Bone marrow (tissue), 2 donors: ENCODE measurements around the gene ATOX1.
"Not testable (repeated sequence)": the region's sequence is repeated elsewhere in the genome, so short reads cannot be mapped to it uniquely, and the experiment has no call there.

Experiments used
- DNase-seq, 2 donors: peaks; one replicate each; lab custom pipeline; 2025; lab: John Stamatoyannopoulos, UW

Gene ATOX1, protein sequence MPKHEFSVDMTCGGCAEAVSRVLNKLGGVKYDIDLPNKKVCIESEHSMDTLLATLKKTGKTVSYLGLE

DNA sequence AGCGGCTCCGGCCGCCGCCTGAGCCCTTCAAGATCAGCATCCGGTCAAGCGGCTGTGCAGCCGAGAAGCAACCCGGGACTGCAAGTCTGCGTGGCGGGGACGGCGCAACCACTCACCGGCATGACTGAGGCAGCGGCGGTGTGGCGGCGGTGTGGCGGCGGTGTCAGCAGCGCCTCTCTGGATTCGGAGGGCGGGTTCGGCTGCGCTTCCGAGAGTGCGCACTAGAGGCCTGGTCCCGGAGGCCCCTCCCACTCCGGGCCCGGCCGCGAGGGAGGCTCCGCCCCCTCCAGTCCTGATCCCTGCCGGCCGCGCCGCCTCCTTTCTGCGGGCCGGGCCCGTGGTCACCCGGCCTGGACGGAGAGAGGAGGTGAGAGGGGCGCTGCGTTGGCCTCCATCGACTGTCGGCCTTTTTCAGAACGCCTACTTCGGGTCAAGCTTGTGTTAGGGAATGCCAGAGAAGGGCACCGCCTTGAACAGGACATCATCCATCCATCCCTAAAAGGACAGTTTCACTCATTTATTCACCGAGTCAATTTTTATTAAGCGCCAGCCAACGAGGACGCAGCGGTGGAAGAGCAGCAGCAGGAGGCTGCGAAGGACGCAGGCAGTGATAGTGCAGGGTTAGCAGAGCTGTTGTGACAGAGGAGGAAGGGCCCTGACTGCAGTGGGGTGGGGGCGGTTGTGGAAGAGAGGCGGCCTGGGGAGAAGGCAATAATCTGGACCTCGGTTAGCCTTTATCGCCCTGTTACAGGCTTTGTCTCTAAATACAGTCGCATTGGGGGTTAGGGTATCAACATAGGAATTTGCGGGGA, at the start of gene ATOX1:
Gene ATOX1 (minus strand): TSS at position 202 of the 812 bp plus-strand sequence. CDS start 80 bp downstream, at position 122.
- DNase-seq, result peak; percentile 66 to 67

DNA sequence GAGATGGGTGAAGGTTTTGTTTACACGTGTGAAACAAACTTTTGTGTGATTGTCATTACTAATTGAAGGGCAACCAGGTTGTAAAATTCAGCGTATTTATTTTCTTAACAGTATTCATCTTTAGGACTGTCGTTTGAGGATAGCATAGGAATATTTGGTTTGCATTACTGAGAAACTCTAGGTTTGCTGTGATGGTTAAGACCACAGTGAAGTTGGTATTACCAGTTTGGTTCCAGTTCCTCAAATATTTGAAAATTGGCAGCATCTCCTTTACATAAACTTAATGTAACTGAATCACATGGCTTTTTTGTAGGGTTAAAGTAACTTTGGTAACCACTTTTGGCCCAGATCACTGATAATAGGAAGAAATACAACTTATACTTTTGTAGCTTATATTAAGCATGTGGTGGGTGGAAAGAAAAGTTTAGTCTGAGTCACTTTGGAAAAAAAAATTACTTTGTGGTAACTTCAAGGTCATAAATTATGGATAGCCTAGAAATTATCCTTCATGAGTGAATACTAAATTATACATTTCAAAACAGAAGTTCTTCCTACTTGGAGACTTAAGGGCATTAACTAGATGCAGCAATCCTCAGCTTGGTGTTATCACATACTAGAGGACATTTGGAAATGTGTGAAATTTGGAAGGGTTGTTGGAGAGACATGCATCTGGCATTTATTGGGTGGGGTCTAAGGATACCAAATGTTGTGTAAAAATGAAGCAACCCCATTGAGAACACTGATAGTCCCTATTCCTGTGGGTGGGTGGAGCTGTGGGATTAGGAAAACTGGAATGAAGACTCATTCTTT, 47.2 kb upstream of the ATOX1 start:
- peak in 1 of 2 donors; percentile 30 for DNase-seq

DNA sequence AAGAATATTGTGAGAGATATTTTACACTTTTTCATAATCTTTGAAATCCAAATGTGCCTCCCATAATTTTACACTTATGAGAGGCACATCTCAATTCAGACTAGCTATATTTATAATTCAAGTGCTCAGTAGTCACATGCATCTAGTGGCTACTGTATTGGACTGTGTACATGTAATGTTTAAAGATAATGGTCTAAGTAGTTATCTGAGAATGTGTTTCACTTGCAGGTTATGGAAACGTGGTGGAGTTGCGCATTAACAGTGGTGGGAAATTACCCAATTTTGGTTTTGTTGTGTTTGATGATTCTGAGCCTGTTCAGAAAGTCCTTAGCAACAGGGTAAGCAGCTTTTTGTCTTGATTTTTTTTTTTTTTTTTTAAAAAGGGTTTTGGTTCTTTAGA, 42.1 kb upstream of the ATOX1 start:
- no peak for DNase-seq

- DNase-seq, result no peak
These were observed 41.0 kb upstream of the ATOX1 start for GRCh38 chr5:151799407-151799806.

DNA sequence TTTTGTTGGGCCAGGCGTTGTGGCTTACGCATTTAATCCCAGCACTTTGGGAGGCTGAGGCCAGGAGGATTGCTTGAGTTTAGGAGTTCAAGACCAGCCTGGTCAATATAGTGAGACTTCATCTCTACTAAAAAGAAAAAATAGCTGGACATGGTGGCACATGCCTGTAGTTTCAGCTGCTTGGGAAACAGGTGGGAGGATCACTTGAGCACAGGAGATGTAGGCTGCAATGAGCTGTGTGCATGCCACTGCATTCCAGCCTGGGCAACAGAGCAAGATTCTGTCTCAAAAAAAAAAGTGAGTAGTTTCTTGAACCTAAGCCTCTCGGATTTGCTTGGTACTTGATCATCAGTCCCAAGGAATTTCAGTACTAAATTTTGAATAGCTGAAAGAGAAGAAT, 40.2 kb upstream of the ATOX1 start:
- DNase-seq, result no peak

DNA sequence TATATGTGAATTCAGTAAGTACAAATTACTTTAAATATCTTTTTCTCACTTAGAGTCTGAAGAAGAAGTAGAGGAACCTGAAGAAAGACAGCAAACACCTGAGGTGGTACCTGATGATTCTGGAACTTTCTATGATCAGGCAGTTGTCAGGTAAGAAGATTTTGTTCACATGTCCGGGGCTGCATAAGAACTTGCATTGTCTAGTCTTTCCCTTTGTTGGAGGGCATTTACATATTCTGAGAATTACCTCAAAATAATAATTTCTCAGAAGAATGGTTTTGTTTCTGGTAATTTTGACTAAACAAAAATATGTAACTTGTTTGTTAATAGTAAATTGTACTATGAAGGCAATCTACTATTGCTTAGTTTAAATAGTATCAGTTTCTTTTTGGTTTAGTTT, 37.0 kb upstream of the ATOX1 start:
- DNase-seq, result no peak

DNA sequence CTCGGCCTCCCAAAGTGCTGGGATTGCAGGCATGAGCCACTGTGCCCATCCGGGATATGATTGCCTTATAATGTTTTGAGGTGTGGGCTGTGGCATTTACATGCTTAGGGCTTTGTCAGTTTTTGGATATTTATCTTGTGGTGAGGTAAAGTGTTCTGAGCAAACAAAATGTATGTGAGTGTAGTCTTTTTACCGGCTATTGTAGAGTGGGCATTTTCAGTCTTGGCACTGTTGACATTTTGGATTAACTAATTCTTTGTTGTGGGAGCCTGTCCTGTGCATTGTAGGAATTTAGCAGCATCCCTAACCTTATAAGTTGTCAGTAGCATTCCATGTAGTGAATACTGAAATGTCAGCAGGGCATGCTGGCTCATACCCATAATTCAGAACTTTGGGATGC, 34.9 kb upstream of the ATOX1 start:
- no peak for DNase-seq

DNA sequence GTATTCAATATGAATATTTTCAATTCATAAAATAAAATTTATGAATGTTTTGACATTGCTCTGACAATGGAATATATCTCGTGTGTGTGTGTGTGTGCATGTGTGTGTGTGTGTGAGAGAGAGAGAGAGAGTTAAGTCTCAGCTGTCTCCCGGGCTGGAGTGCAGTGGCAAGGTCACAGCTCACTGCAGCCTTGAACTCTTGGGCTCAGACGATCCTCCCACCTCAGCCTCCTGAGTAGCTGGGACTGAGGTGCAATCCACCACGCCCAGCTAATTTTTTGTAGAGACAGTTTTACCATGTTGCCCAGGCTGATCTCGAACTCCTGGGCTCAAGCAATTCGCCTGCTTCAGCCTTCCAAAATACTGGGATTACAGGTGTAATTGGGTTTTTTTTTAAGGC, 29.4 kb upstream of the ATOX1 start:
- DNase-seq, result no peak

DNA sequence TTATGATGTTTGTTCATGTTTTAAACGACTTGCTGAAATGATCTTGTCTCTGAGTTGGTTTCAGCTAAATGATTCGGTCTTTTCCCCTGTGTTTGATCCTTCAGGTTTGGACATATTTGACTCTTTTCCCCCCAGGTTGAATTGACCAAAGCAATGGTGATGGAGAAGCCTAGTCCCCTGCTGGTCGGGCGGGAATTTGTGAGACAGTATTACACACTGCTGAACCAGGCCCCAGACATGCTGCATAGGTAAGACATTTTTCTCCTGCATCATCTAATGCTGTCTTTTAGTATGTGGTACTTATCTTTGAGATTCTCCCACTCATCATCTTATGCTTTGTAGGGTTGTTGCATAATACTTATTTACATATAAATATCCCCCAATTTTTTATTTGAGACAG, 28.0 kb upstream of the ATOX1 start:
- no peak for DNase-seq

- DNase-seq, result no peak
These were observed 25.7 kb upstream of the ATOX1 start for GRCh38 chr5:151784141-151784540.

DNA sequence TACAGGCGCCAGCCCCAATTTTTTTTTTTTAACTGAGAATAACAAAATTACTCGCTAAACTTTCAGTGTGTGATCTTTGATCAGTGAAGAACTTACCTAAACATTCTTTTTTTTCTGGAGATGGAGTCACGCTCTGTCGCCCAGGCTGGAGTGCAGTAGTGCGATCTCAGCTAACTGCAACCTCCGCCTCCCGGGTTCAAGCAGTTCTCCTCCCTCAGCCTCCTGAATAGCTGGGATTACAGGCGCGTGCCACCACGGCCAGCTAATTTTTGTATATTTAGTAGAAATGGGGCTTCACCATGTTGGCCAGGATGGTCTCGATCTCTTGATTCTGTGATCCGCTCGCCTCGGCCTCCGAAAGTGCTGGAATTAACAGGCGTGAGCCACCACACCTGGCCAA, 25.2 kb upstream of the ATOX1 start:
- not testable (repeated sequence) for DNase-seq

- no peak for DNase-seq
These were observed 22.8 kb upstream of the ATOX1 start for GRCh38 chr5:151781201-151781600.

DNA sequence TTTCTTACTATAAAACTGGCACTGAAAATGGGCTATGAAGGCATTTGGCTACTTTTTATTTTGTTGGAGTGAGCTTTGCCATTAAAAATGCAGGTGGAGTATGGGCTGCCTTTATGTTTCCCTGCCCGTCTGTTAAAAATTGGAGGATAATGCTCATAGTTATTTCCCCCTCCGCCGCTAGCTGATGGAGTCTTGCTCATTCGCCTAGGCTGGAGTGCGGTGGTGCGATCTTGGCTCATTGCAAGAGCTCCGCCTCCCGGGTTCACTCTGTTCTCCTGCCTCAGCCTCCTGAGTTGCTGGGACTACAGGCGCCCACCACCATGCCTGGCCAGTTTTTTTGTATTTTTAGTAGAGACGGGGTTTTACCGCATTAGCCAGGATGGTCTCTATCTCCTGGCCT, 21.9 kb upstream of the ATOX1 start:
- no peak for DNase-seq

DNA sequence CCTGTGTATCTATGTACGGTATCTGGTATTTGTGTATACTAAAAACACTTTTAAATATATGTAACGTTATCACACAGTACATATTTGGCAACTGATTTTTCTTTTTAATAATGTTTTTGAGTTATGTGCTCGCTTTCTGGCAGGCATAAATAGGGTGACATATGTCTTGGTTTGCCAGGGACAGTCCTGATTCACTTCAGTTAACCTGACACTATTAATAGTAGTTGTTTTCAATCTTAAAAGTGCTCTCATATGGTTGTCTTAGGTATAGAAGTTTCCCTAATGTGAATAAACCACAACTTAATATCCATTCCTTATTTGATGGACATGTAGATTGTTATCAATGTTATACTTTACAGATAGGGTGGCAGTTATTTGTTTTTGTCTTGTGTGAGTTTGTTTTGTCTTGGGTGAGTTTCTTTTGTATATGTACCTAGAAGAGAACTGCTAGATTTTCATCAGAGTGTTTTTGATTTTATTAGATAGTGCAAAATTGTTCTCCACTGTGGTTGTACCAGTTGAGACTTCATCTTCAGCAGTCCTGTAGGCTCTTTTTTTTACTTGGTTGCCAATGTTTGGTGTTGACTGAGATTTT, 21.2 kb upstream of the ATOX1 start:
- DNase-seq, result no peak

DNA sequence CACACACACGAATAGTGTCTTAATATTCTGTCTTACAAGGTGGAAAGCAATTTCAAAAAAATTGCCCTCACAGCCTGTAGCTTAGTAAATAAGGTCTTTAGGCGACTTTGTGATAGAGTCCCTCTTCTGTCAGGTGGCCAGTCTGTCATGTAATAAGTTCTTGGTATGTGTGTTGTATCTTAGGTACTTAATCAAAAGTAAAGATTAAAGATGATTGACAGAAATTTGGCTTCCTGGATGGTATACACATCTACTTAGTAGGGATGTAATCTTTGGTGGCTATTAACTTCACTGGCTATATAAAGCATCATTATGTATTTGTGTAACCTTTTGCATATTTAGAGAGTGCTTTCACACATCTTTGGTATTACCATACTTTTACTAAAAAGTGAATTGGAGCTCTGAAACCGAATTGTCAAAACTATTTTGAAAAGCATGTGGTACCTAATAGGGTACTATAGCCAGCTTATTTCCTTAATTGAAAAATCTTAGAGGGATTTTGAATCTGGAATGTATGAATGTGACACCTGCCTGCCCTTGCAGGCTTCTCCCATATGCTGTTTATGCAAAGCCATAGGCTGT, 16.7 kb upstream of the ATOX1 start:
- DNase-seq, result no peak

- no peak for DNase-seq
These were observed 15.5 kb upstream of the ATOX1 start for GRCh38 chr5:151773951-151774350.

DNA sequence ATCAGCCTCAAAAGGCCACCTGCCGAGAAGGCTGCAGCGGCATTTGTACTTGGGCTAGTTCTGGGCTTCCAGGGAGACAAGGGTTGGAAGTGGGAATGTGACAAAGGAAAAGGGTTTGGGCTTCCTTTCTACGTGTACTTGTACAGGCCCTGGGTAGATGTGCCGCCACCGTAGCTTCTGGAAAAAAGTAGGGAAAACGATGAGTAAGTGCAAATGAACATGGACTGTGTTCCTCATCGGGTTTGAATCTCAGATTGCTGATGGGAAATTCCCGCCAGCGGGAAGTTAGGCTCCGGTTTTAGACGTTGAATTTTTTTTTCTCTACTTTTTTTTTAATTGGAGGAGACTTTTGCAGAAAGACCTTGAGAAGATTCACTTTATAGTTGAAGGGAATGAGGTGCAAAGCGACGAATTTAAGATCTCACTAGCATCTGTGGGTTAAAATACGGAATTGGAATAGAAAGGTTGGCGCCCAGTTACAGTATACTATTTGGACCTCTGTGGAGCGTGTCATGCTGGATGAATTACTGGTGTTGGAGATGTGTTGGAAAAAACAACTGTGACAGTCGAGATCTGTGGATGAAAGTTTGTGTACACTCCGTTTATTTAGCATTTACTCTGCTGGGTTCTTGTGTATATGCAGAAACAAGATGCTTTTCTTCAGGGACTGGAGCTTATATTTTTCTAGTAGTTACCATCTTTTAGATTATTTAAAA, 14.6 kb upstream of the ATOX1 start:
- DNase-seq, result no peak

DNA sequence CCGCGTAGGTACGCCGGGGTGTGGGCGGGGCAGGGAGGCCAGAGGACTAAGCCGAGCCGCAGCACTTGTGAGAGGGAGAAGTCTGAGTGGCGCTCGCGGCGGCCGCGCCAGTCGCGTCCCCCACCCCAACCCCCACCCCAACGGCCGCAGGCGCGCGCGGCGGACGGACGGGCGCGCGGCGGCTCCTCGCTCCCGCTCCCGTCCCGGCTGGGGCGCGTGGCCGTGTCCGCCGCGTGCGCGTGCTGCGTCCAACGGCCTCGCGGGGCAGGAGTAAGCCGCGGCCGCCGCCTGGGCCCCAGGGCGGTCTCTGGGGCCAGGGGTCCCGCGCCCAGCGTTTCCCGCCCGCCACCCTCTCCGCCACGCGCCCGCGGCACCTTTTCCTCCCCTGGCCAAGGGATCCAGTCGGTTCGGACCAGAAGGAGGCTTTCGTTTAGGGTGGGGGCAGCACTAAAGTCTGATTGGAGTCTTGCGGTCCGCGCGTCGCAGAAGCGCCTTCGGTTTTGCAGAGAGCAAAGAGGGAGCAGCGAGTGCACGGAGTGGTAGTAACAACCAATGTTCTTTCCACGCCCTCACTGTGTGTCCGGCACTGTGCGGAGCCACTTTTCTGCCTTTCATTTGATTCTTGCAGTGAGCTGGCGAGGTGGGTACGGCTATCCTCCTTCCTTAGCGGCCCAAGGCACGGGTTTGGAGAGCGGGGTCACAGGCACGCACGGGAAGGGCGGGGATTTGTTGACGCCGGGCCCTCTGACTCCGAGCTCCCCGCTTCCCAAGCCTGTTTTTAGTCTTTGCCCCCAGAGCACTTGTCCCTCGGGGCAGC, 13.8 kb upstream of the ATOX1 start:
- peak; percentile 13 to 64 for DNase-seq

- peak; percentile 87 to 100 for DNase-seq
These were observed 13.0 kb upstream of the ATOX1 start, which contains the start of gene G3BP1 for GRCh38 chr5:151771259-151772028. TSS of gene G3BP1 (plus strand) at chr5:151771954. CDS start at chr5:151786621, 14,667 bp downstream.
